SK-N-MC (cell line): Measurements from ENCODE around the gene LLGL2.

ENCODE experiments used
- EZH2 ChIP-seq: fragments of 200-600 bp; sonication (generic); IDR thresholded peaks from one replicate; pipeline ENCODE4 v1.6.1; 2017; ENCODE audit warnings: antibody characterized with exemption
- POLR2AphosphoS5 ChIP-seq: IDR thresholded peaks from 2 replicates; pipeline ENCODE4 v1.6.1; 2012; ENCODE audit warnings: mild to moderate bottlenecking, low read depth, low read length, borderline replicate concordance

GRCh38 chr17:75525806-75526554 lies 483 bp downstream of the LLGL2 start:
- TF ChIP-seq POLR2AphosphoS5 (no peak), EZH2 (no peak)
